ENCODE measurements around the gene INTS15. TPM values are rescaled to one million over a fixed set of nuclear protein-coding genes. Genes with fewer than 3 reads are reported as not detected.
A peak's percentile ranks its signal among the peaks of the same experiment; 100 is the strongest.
"Not testable (repeated sequence)": the region's sequence is repeated elsewhere in the genome, so short reads cannot be mapped to it uniquely, and the experiment has no call there.

INTS15 gene
- total RNA-seq, 1 donor from 2014 or later, result 26.7 TPM

GRCh38 chr7:6576024-6576866 lies 13.6 kb upstream of the INTS15 start:
- DNase-seq (ENCODE audit: low spot score) (no peak), ATAC-seq (no peak)
- intact Hi-C loops (cut with DNase I), result no loop called here

- intact Hi-C loops (cut with DNase I); DNase-seq (ENCODE audit: low spot score); ATAC-seq: not testable (repeated sequence)
Observed at GRCh38 chr7:6576867-6577368, 12.9 kb upstream of the INTS15 start.

GRCh38 chr7:6577369-6578113 lies 12.3 kb upstream of the INTS15 start, which contains the start of gene ZDHHC4:
Gene ZDHHC4 (plus strand): TSS chr7:6577454. CDS start chr7:6580562, 3,108 bp downstream.
- ATAC-seq (peak; percentile 98), DNase-seq (ENCODE audit: low spot score) (peak; percentile 93)
- intact Hi-C loops (cut with DNase I), result no loop called here

- ATAC-seq (no peak), DNase-seq (ENCODE audit: low spot score) (no peak)
- intact Hi-C loops (cut with DNase I), result no loop called here
Observed at GRCh38 chr7:6578114-6579084, 11.4 kb upstream of the INTS15 start.

GRCh38 chr7:6579446-6579845 lies 10.4 kb upstream of the INTS15 start:
- ATAC-seq (no peak), DNase-seq (ENCODE audit: low spot score) (no peak)
- intact Hi-C loops (cut with DNase I), result no loop called here

- ATAC-seq; DNase-seq (ENCODE audit: low spot score); intact Hi-C loops (cut with DNase I): not testable (repeated sequence)
Observed at GRCh38 chr7:6585746-6586432, 3.9 kb upstream of the INTS15 start.

GRCh38 chr7:6588566-6588965 lies 1.3 kb upstream of the INTS15 start:
- no peak for ATAC-seq
- intact Hi-C loops (cut with DNase I), result no loop called here
- DNase-seq (ENCODE audit: low spot score), result no peak

- ATAC-seq (no peak), DNase-seq (ENCODE audit: low spot score) (no peak)
- intact Hi-C loops (cut with DNase I), result no loop called here
Observed at GRCh38 chr7:6589151-6589828, 531 bp upstream of the INTS15 start.

- intact Hi-C loops (cut with DNase I), result no loop called here
- ATAC-seq (no peak), DNase-seq (ENCODE audit: low spot score) (no peak)
Observed at GRCh38 chr7:6590645-6591110, 857 bp downstream of the INTS15 start.

GRCh38 chr7:6600093-6600492 lies 10.3 kb downstream of the INTS15 start:
- no peak for DNase-seq (ENCODE audit: low spot score)
- ATAC-seq, result no peak
- intact Hi-C loops (cut with DNase I), result no loop called here

GRCh38 chr7:6604458-6604857 lies 14.6 kb downstream of the INTS15 start:
- intact Hi-C loops (cut with DNase I), result no loop called here

GRCh38 chr7:6606866-6607583 lies 17.2 kb downstream of the INTS15 start:
- intact Hi-C loops (cut with DNase I), result no loop called here
- ATAC-seq (no peak), DNase-seq (ENCODE audit: low spot score) (no peak)

More at GRCh38 chr7:6604458-6604857, 14.6 kb downstream of the INTS15 start:
- DNase-seq (ENCODE audit: low spot score) (no peak), ATAC-seq (peak; percentile 11)

GRCh38 chr7:6607651-6608051 lies 17.8 kb downstream of the INTS15 start:
- ATAC-seq, result no peak

GRCh38 chr7:6608081-6608480 lies 18.3 kb downstream of the INTS15 start:
- intact Hi-C loops (cut with DNase I), result no loop called here
- ATAC-seq (no peak), DNase-seq (ENCODE audit: low spot score) (no peak)

More at GRCh38 chr7:6607651-6608051, 17.8 kb downstream of the INTS15 start:
- no peak for DNase-seq (ENCODE audit: low spot score)
- intact Hi-C loops (cut with DNase I), result no loop called here

- intact Hi-C loops (cut with DNase I), result no loop called here
- ATAC-seq (no peak), DNase-seq (ENCODE audit: low spot score) (no peak)
Observed at GRCh38 chr7:6608794-6609193, 19.0 kb downstream of the INTS15 start.

GRCh38 chr7:6612819-6613218 lies 23.0 kb downstream of the INTS15 start:
- intact Hi-C loops (cut with DNase I), result no loop called here
- ATAC-seq (no peak), DNase-seq (ENCODE audit: low spot score) (no peak)

GRCh38 chr7:6613706-6614105 lies 23.9 kb downstream of the INTS15 start:
- ATAC-seq (no peak), DNase-seq (ENCODE audit: low spot score) (no peak)
- intact Hi-C loops (cut with DNase I), result no loop called here

Measured in sciatic nerve (tissue), 2 donors.